GM23338 (cell line): ENCODE results near the gene AK9. TPM values are rescaled to one million over a fixed set of nuclear protein-coding genes. Genes with fewer than 3 reads are reported as not detected.

Experiments
- ATAC-seq: fragments of 200-7000 bp; cut with Tn5 transposase; 3 replicates; pipeline ENCODE4 v1.9.1; 2020
- DNase-seq: peaks from one replicate; pipeline ENCODE4 v3.0.0-alpha.2; 2015; ENCODE audit warnings: low spot score
- H2AFZ ChIP-seq: fragments of 200-600 bp; sonication (generic); 2 replicates; pipeline ENCODE4 v1.8.0; 2016; ENCODE audit warnings: antibody characterized with exemption, mild to moderate bottlenecking, moderate library complexity
- H3F3A ChIP-seq: fragments of 200-600 bp; sonication (generic); replicated peaks from 2 replicates; pipeline ENCODE4 v1.8.0; 2017; ENCODE audit warnings: antibody characterized with exemption, mixed run types, low read depth
- H3K27ac ChIP-seq: fragments of 200-600 bp; sonication (generic); 2 replicates; pipeline ENCODE4 v1.6.1; 2016; ENCODE audit warnings: low read depth
- H3K27me3 ChIP-seq: fragments of 200-600 bp; sonication (generic); 2 replicates; pipeline ENCODE4 v1.8.0; 2016; ENCODE audit warnings: mild to moderate bottlenecking, mixed run types, moderate library complexity; ENCODE audit not compliant: insufficient read depth
- H3K36me3 ChIP-seq: fragments of 200-600 bp; sonication (generic); 2 replicates; pipeline ENCODE4 v1.8.0; 2016; ENCODE audit warnings: mild to moderate bottlenecking; ENCODE audit not compliant: insufficient read depth
- H3K4me1 ChIP-seq: fragments of 200-600 bp; sonication (generic); 2 replicates; pipeline ENCODE4 v1.8.0; 2016; ENCODE audit warnings: mild to moderate bottlenecking, moderate library complexity; ENCODE audit not compliant: insufficient read depth
- H3K4me2 ChIP-seq: fragments of 200-600 bp; sonication (generic); 2 replicates; pipeline ENCODE4 v1.7.1; 2017; ENCODE audit warnings: mixed run types
- H3K4me3 ChIP-seq: fragments of 200-600 bp; sonication (generic); 2 replicates; pipeline ENCODE4 v1.6.1; 2016; ENCODE audit warnings: mixed run types
- H3K79me2 ChIP-seq: fragments of 200-600 bp; sonication (generic); replicated peaks from 2 replicates; pipeline ENCODE4 v1.8.0; 2017; ENCODE audit warnings: mild to moderate bottlenecking; ENCODE audit not compliant: insufficient read depth
- H3K9me2 ChIP-seq: fragments of 200-600 bp; sonication (generic); 2 replicates; pipeline ENCODE4 v1.8.0; 2017; ENCODE audit not compliant: insufficient read depth
- H4K20me1 ChIP-seq: fragments of 200-600 bp; sonication (generic); replicated peaks from 2 replicates; pipeline ENCODE4 v1.8.0; 2017; ENCODE audit warnings: mild to moderate bottlenecking; ENCODE audit not compliant: insufficient read depth
- H3K27ac Mint-ChIP-seq: 2 replicates; pipeline ENCODE4 v1.8.0; 2020; ENCODE audit warnings: inconsistent platforms, mild to moderate bottlenecking, moderate library complexity, mixed read lengths
- H3K27me3 Mint-ChIP-seq: 3 replicates; pipeline ENCODE4 v1.8.0; 2022; ENCODE audit warnings: low read depth, mild to moderate bottlenecking, moderate library complexity, mixed read lengths, inconsistent platforms; ENCODE audit not compliant: insufficient read depth, poor library complexity
- H3K36me3 Mint-ChIP-seq: 3 replicates; pipeline ENCODE4 v1.8.0; 2021; ENCODE audit warnings: low read depth, mild to moderate bottlenecking, inconsistent platforms, moderate library complexity, mixed read lengths
- H3K4me1 Mint-ChIP-seq: 3 replicates; pipeline ENCODE4 v1.8.0; 2020; ENCODE audit warnings: mild to moderate bottlenecking, inconsistent platforms, mixed read lengths
- H3K4me3 Mint-ChIP-seq: 3 replicates; pipeline ENCODE4 v1.8.0; 2021; ENCODE audit warnings: moderate library complexity, mild to moderate bottlenecking, inconsistent platforms, mixed read lengths
- H3K9me3 Mint-ChIP-seq: 3 replicates; pipeline ENCODE4 v1.8.0; 2020; ENCODE audit warnings: moderate library complexity, mild to moderate bottlenecking, inconsistent platforms, mixed read lengths
- CREB1 ChIP-seq: fragments of 250-450 bp; sonication (Bioruptor Pico); IDR thresholded peaks from 2 replicates; pipeline ENCODE4 v1.5.0; 2020; ENCODE audit warnings: low read depth, mild to moderate bottlenecking, moderate library complexity
- CTCF ChIP-seq, 2 experiments: fragments of 200-600 bp in 1 of 2; sonication (generic) in 1 of 2; conservative IDR thresholded peaks; 2 replicates each; pipeline versions ENCODE4 v1.5.1 to v1.6.1; 2016 to 2017; ENCODE audit warnings: antibody characterized with exemption in 2 of 2, low read depth in 2 of 2, mild to moderate bottlenecking in 2 of 2, moderate library complexity in 1 of 2
- JUNB ChIP-seq: IDR thresholded peaks from one replicate; pipeline ENCODE4 v1.6.1; 2016; ENCODE audit warnings: antibody characterized with exemption; ENCODE audit not compliant: unreplicated experiment
- NANOG ChIP-seq: IDR thresholded peaks from 2 replicates; pipeline ENCODE4 v1.6.1; 2016; ENCODE audit warnings: antibody characterized with exemption, borderline replicate concordance
- POLR2AphosphoS5 ChIP-seq: IDR thresholded peaks from 2 replicates; pipeline ENCODE4 v1.6.1; 2016; ENCODE audit warnings: antibody characterized with exemption, low read depth
- REST ChIP-seq: IDR thresholded peaks from one replicate; pipeline ENCODE4 v1.6.1; 2018; ENCODE audit warnings: antibody characterized with exemption; ENCODE audit not compliant: unreplicated experiment
- STAT1 ChIP-seq: IDR thresholded peaks from one replicate; pipeline ENCODE4 v1.6.1; 2016; ENCODE audit warnings: antibody characterized with exemption; ENCODE audit not compliant: unreplicated experiment
- ZNF114 ChIP-seq: fragments of 250-450 bp; sonication (Bioruptor Pico); IDR thresholded peaks from 2 replicates; pipeline ENCODE4 v1.5.0; 2020; ENCODE audit warnings: mild to moderate bottlenecking, moderate library complexity
- ZNF462 ChIP-seq: fragments of 250-450 bp; sonication (Bioruptor Pico); IDR thresholded peaks from 2 replicates; pipeline ENCODE4 v1.5.0; 2020; ENCODE audit warnings: mild to moderate bottlenecking, moderate library complexity
- polyA plus RNA-seq: library from polyadenylated mRNA; unstranded; fragments of >200 nt; fragmentation: Nextera tagmentation; extraction: Ambion mirVana; gene quantifications from 2 replicates; pipeline ENCODE4 v1.2.1, GENCODE V29; 2016
- total RNA-seq: library from RNA; depleted of rRNA; stranded (reverse); fragments of >200 nt; shearing (Covaris generic); gene quantifications from 2 replicates; pipeline ENCODE4 v1.2.3, GENCODE V29; 2014

Gene AK9
- total and polyA plus RNA-seq, 2 experiments from 2014 or later, result 2.0 to 6.4 TPM

GRCh38 chr6:109466212-109466923 is 224.6 kb downstream of the AK9 start:
- no peaks in the 10 kb centered on the region for H3K4me1 Mint-ChIP-seq

GRCh38 chr6:109465772-109466171 is 225.2 kb downstream of the AK9 start:
- H3K27me3 Mint-ChIP-seq, result no peaks in the 10 kb centered on the region
- peaks cover 22% of the 10 kb centered on the region for H4K20me1 ChIP-seq
- no peak for TF ChIP-seq NANOG
- no peak for TF ChIP-seq CREB1 (CRISPR knock-in tag)
- TF ChIP-seq POLR2AphosphoS5, result no peak
- TF ChIP-seq ZNF462 (CRISPR knock-in tag), result no peak
- TF ChIP-seq JUNB, result no peak
- TF ChIP-seq ZNF114 (CRISPR knock-in tag), result no peak
- no peak for TF ChIP-seq CTCF (conservative IDR thresholded peaks at IDR 0.05; ENCODE audit: low read depth in 2 of 2)
- no peak for TF ChIP-seq REST
- H3K36me3 ChIP-seq, result peaks cover 56% of the 10 kb centered on the region
- no peak overlapping the region for H3K27ac ChIP-seq
- no peak overlapping the region for H3K4me3 Mint-ChIP-seq
- H3K4me1 Mint-ChIP-seq, result no peaks in the 10 kb centered on the region
- H3K4me3 ChIP-seq, result no peak overlapping the region
- no peaks in the 10 kb centered on the region for H3F3A ChIP-seq
- no peak overlapping the region for H3K4me2 ChIP-seq
- no peaks in the 10 kb centered on the region for H3K4me1 ChIP-seq
- no peak overlapping the region for H2AFZ ChIP-seq
- ATAC-seq, result no peak
- no peaks in the 10 kb centered on the region; the same call in 2 of the 3 replicates for H3K9me3 Mint-ChIP-seq
- DNase-seq, result no peak
- H3K9me2 ChIP-seq, result no peaks in the 10 kb centered on the region
- H3K27me3 ChIP-seq, result no peaks in the 10 kb centered on the region
- no peak overlapping the region for H3K27ac Mint-ChIP-seq
- H3K79me2 ChIP-seq, result peaks cover 19% of the 10 kb centered on the region
- peaks cover 96% of the 10 kb centered on the region for H3K36me3 Mint-ChIP-seq

More at GRCh38 chr6:109466212-109466923, 224.6 kb downstream of the AK9 start:
- Histone ChIP-seq H3K27me3 (no peaks in the 10 kb centered on the region), H3K4me2 (no peak overlapping the region), H3K79me2 (peaks cover 21% of the 10 kb centered on the region), H3K4me3 (no peak overlapping the region), H2AFZ (no peak overlapping the region), H3K4me1 (no peaks in the 10 kb centered on the region), H4K20me1 (peaks cover 17% of the 10 kb centered on the region; the same call in 1 of the 2 replicates), H3K36me3 (peaks cover 58% of the 10 kb centered on the region), H3F3A (no peaks in the 10 kb centered on the region), H3K9me2 (no peaks in the 10 kb centered on the region), H3K27ac (no peak overlapping the region)
- Mint-ChIP-seq H3K4me3 (no peak overlapping the region), H3K27me3 (no peaks in the 10 kb centered on the region), H3K36me3 (peaks cover 96% of the 10 kb centered on the region), H3K27ac (no peak overlapping the region), H3K9me3 (no peaks in the 10 kb centered on the region; the same call in 2 of the 3 replicates)
- ATAC-seq (no peak), DNase-seq (no peak)
- no peak for TF ChIP-seq CREB1 (CRISPR knock-in tag)
- TF ChIP-seq STAT1, result no peak
